ENCODE data around the gene IFNA2.

GRCh38 chr9:21336457-21336856 is 48.7 kb downstream of the IFNA2 start:
- TF ChIP-seq, protein P1, sequence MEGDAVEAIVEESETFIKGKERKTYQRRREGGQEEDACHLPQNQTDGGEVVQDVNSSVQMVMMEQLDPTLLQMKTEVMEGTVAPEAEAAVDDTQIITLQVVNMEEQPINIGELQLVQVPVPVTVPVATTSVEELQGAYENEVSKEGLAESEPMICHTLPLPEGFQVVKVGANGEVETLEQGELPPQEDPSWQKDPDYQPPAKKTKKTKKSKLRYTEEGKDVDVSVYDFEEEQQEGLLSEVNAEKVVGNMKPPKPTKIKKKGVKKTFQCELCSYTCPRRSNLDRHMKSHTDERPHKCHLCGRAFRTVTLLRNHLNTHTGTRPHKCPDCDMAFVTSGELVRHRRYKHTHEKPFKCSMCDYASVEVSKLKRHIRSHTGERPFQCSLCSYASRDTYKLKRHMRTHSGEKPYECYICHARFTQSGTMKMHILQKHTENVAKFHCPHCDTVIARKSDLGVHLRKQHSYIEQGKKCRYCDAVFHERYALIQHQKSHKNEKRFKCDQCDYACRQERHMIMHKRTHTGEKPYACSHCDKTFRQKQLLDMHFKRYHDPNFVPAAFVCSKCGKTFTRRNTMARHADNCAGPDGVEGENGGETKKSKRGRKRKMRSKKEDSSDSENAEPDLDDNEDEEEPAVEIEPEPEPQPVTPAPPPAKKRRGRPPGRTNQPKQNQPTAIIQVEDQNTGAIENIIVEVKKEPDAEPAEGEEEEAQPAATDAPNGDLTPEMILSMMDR (IDR thresholded peaks at IDR 0.05; ENCODE audit: low read depth, low read length, missing input control): no peak
- TF ChIP-seq EGR1 (IDR thresholded peaks at IDR 0.05; ENCODE audit: low read depth in 2 of 2) (no peak), RXRA (IDR thresholded peaks at IDR 0.05) (no peak)
- TF ChIP-seq, protein P2, sequence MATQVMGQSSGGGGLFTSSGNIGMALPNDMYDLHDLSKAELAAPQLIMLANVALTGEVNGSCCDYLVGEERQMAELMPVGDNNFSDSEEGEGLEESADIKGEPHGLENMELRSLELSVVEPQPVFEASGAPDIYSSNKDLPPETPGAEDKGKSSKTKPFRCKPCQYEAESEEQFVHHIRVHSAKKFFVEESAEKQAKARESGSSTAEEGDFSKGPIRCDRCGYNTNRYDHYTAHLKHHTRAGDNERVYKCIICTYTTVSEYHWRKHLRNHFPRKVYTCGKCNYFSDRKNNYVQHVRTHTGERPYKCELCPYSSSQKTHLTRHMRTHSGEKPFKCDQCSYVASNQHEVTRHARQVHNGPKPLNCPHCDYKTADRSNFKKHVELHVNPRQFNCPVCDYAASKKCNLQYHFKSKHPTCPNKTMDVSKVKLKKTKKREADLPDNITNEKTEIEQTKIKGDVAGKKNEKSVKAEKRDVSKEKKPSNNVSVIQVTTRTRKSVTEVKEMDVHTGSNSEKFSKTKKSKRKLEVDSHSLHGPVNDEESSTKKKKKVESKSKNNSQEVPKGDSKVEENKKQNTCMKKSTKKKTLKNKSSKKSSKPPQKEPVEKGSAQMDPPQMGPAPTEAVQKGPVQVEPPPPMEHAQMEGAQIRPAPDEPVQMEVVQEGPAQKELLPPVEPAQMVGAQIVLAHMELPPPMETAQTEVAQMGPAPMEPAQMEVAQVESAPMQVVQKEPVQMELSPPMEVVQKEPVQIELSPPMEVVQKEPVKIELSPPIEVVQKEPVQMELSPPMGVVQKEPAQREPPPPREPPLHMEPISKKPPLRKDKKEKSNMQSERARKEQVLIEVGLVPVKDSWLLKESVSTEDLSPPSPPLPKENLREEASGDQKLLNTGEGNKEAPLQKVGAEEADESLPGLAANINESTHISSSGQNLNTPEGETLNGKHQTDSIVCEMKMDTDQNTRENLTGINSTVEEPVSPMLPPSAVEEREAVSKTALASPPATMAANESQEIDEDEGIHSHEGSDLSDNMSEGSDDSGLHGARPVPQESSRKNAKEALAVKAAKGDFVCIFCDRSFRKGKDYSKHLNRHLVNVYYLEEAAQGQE (IDR thresholded peaks at IDR 0.05): no peak

Data from liver (tissue), 3 donors.